ENCODE data around the gene SCTR.

DNA sequence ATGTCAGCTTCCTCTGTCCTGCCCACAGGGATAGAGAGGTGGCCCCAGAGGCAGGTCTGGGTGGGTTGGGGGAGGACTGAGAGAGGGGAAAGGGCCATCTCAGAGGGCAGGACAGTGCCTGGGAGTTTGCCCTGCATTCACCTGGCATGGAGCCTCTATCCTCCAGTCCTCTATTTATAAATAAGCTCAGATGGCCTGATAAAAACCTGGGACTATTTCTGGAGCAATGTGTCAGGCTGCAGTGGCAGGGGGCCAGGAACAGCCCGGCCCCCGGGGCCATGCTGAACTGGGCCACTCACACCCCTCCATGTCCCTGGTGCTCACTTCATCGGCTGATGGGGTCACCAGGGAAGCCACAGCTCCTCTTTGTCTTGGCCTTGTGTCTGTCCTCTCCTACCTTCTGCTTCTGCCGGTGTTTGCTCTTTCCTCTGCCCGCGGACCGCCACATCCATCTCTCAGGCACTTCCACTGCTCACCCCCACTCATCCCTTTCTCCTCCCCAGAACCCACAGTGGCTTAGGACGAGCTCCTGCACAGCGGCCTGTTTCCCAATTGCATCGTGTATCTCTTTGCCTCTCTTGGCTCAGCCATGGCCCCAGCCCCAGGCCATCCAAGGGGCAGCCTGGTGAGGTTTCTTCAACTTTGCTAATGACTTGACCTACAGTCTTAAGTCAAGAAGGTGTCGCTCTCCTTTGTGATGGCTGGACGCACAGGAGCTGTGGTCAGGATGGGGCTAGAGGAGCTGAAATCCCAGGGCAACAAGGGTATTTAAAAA lies 38.8 kb downstream of the SCTR start:
- TF ChIP-seq, protein P1, sequence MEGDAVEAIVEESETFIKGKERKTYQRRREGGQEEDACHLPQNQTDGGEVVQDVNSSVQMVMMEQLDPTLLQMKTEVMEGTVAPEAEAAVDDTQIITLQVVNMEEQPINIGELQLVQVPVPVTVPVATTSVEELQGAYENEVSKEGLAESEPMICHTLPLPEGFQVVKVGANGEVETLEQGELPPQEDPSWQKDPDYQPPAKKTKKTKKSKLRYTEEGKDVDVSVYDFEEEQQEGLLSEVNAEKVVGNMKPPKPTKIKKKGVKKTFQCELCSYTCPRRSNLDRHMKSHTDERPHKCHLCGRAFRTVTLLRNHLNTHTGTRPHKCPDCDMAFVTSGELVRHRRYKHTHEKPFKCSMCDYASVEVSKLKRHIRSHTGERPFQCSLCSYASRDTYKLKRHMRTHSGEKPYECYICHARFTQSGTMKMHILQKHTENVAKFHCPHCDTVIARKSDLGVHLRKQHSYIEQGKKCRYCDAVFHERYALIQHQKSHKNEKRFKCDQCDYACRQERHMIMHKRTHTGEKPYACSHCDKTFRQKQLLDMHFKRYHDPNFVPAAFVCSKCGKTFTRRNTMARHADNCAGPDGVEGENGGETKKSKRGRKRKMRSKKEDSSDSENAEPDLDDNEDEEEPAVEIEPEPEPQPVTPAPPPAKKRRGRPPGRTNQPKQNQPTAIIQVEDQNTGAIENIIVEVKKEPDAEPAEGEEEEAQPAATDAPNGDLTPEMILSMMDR (IDR thresholded peaks at IDR 0.05; ENCODE audit: insufficient read depth, low read length), result no peak
- TF ChIP-seq, protein P2, sequence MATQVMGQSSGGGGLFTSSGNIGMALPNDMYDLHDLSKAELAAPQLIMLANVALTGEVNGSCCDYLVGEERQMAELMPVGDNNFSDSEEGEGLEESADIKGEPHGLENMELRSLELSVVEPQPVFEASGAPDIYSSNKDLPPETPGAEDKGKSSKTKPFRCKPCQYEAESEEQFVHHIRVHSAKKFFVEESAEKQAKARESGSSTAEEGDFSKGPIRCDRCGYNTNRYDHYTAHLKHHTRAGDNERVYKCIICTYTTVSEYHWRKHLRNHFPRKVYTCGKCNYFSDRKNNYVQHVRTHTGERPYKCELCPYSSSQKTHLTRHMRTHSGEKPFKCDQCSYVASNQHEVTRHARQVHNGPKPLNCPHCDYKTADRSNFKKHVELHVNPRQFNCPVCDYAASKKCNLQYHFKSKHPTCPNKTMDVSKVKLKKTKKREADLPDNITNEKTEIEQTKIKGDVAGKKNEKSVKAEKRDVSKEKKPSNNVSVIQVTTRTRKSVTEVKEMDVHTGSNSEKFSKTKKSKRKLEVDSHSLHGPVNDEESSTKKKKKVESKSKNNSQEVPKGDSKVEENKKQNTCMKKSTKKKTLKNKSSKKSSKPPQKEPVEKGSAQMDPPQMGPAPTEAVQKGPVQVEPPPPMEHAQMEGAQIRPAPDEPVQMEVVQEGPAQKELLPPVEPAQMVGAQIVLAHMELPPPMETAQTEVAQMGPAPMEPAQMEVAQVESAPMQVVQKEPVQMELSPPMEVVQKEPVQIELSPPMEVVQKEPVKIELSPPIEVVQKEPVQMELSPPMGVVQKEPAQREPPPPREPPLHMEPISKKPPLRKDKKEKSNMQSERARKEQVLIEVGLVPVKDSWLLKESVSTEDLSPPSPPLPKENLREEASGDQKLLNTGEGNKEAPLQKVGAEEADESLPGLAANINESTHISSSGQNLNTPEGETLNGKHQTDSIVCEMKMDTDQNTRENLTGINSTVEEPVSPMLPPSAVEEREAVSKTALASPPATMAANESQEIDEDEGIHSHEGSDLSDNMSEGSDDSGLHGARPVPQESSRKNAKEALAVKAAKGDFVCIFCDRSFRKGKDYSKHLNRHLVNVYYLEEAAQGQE (IDR thresholded peaks at IDR 0.05; ENCODE audit: insufficient replicate concordance, low read depth), result no peak
